OCI-LY1 (cell line): ENCODE results near the gene ATP7B.

Source experiments
- H2AFZ ChIP-seq: fragments of 200-600 bp; sonication (generic), shearing (Covaris generic); 2 replicates; pipeline ENCODE4 v1.6.0; 2014; ENCODE audit warnings: antibody characterized with exemption, mild to moderate bottlenecking, low read length
- H3F3A ChIP-seq: fragments of 200-600 bp; sonication (generic), shearing (Covaris generic); 2 replicates; pipeline ENCODE4 v1.6.0; 2014; ENCODE audit warnings: mild to moderate bottlenecking, antibody characterized with exemption, low read length, moderate library complexity; ENCODE audit not compliant: insufficient read depth
- H3K27ac ChIP-seq: fragments of 200-600 bp; sonication (generic); 2 replicates; pipeline ENCODE4 v1.5.1; 2014; ENCODE audit warnings: low read length, mixed run types, mild to moderate bottlenecking, low read depth; ENCODE audit not compliant: poor library complexity, severe bottlenecking
- H3K27me3 ChIP-seq: fragments of 200-600 bp; sonication (generic); 2 replicates; pipeline ENCODE4 v1.6.0; 2014; ENCODE audit warnings: antibody characterized with exemption, mild to moderate bottlenecking, low read length, moderate library complexity; ENCODE audit not compliant: insufficient read depth
- H3K36me3 ChIP-seq: fragments of 200-600 bp; sonication (generic); 2 replicates; pipeline ENCODE4 v1.6.1; 2014; ENCODE audit warnings: mild to moderate bottlenecking, antibody characterized with exemption, low read length, moderate library complexity, mixed read lengths; ENCODE audit not compliant: insufficient read depth
- H3K4me1 ChIP-seq: fragments of 200-600 bp; sonication (generic); 2 replicates; pipeline ENCODE4 v1.5.1; 2014; ENCODE audit warnings: mild to moderate bottlenecking, low read length, moderate library complexity; ENCODE audit not compliant: insufficient read depth, severe bottlenecking
- H3K4me2 ChIP-seq: fragments of 200-600 bp; sonication (generic), shearing (Covaris generic); 2 replicates; pipeline ENCODE4 v1.6.1; 2014; ENCODE audit warnings: low read length
- H3K4me3 ChIP-seq: fragments of 200-600 bp; sonication (generic); 2 replicates; pipeline ENCODE4 v1.5.1; 2014; ENCODE audit warnings: low read length, low read depth, mild to moderate bottlenecking, mixed read lengths; ENCODE audit not compliant: poor library complexity, severe bottlenecking
- H3K79me2 ChIP-seq: fragments of 200-600 bp; shearing (Covaris generic); 2 replicates; pipeline ENCODE4 v1.6.1; 2016; ENCODE audit warnings: mixed run types, low read length, mixed read lengths; ENCODE audit not compliant: insufficient read depth
- H3K9ac ChIP-seq: fragments of 200-600 bp; sonication (generic), shearing (Covaris generic); 2 replicates; pipeline ENCODE4 v1.6.1; 2014; ENCODE audit warnings: mild to moderate bottlenecking, low read length, mixed read lengths
- H3K9me2 ChIP-seq: fragments of 200-600 bp; sonication (generic), shearing (Covaris generic); 2 replicates; pipeline ENCODE4 v1.6.1; 2014; ENCODE audit warnings: low read depth, mild to moderate bottlenecking, low read length, mixed read lengths
- H3K9me3 ChIP-seq: fragments of 200-600 bp; shearing (Covaris generic); 2 replicates; pipeline ENCODE4 v1.6.1; 2014; ENCODE audit warnings: low read length, mixed read lengths
- H4K20me1 ChIP-seq: fragments of 200-600 bp; sonication (generic), shearing (Covaris generic); 2 replicates; pipeline ENCODE4 v1.6.0; 2016; ENCODE audit warnings: mild to moderate bottlenecking, low read length; ENCODE audit not compliant: insufficient read depth
- EZH2 ChIP-seq: fragments of 200-600 bp; sonication (generic), shearing (Covaris generic); IDR thresholded peaks from 2 replicates; pipeline ENCODE4 v1.8.0; 2017; ENCODE audit warnings: borderline replicate concordance, mixed run types, mild to moderate bottlenecking, antibody characterized with exemption, low read length, moderate library complexity, mixed read lengths
- TF ChIP-seq, protein P1 (sequence below): fragments of 200-600 bp; sonication (generic), shearing (Covaris generic); IDR thresholded peaks from 2 replicates; pipeline ENCODE4 v1.5.1; 2017; ENCODE audit warnings: mild to moderate bottlenecking, antibody characterized with exemption, low read length, moderate library complexity, mixed read lengths

Gene ATP7B

DNA sequence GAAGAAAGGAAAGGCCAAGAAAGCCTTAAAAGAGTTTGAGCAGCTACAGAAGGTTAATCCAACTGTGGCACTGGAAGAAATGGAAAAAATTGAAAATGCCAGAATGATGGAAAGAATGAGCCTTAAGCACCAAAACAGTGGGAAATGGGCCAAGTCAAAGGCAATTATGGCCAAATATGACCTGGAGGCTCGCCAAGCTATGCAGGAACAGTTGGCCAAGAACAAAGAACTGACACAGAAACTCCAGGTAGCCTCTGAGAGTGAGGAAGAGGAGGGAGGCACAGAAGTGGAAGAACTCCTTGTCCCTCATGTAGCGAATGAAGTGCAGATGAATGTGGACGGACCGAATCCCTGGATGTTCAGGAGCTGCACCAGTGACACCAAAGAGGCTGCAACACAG, 18.3 kb upstream of the ATP7B start:
- no peak overlapping the region for H3K27ac ChIP-seq
- H4K20me1 ChIP-seq = no peaks in the 10 kb centered on the region
- no peaks in the 10 kb centered on the region for H3K9me2 ChIP-seq
- H3F3A ChIP-seq = no peaks in the 10 kb centered on the region
- H3K79me2 ChIP-seq = no peaks in the 10 kb centered on the region
- H2AFZ ChIP-seq = no peak overlapping the region
- no peak overlapping the region for H3K4me2 ChIP-seq
- peaks cover 50% of the 10 kb centered on the region for H3K36me3 ChIP-seq
- TF ChIP-seq EZH2 = no peak
- TF ChIP-seq, protein P1, sequence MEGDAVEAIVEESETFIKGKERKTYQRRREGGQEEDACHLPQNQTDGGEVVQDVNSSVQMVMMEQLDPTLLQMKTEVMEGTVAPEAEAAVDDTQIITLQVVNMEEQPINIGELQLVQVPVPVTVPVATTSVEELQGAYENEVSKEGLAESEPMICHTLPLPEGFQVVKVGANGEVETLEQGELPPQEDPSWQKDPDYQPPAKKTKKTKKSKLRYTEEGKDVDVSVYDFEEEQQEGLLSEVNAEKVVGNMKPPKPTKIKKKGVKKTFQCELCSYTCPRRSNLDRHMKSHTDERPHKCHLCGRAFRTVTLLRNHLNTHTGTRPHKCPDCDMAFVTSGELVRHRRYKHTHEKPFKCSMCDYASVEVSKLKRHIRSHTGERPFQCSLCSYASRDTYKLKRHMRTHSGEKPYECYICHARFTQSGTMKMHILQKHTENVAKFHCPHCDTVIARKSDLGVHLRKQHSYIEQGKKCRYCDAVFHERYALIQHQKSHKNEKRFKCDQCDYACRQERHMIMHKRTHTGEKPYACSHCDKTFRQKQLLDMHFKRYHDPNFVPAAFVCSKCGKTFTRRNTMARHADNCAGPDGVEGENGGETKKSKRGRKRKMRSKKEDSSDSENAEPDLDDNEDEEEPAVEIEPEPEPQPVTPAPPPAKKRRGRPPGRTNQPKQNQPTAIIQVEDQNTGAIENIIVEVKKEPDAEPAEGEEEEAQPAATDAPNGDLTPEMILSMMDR = no peak
- H3K9me3 ChIP-seq = no peaks in the 10 kb centered on the region
- H3K27me3 ChIP-seq = no peaks in the 10 kb centered on the region
- no peak overlapping the region for H3K9ac ChIP-seq
- no peak overlapping the region for H3K4me3 ChIP-seq
- no peaks in the 10 kb centered on the region for H3K4me1 ChIP-seq

DNA sequence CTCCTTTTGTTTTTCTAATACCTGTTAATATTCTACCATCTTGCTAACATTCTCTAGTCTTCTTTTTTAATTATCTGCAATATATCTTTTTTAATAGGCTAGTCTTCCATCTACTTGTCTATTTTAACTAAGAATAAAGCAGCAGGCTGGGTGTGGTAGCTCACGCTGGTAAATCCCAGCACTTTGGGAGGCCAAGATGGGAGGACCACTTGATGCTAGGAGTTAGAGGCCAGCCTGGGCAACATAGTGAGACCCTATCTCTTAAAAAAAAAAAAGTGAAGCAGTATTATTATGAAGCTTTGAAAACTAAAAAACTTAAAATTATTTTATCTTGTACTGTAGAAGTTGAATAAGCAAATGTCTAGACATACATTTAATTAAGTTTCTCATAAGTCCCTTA, 16.6 kb upstream of the ATP7B start:
- Histone ChIP-seq H3K9me3 (no peaks in the 10 kb centered on the region), H3K4me3 (no peak overlapping the region), H3K9ac (no peak overlapping the region), H3K9me2 (no peaks in the 10 kb centered on the region), H3K4me2 (no peak overlapping the region), H3K27ac (no peak overlapping the region), H4K20me1 (no peaks in the 10 kb centered on the region), H3K79me2 (no peaks in the 10 kb centered on the region), H3K27me3 (no peaks in the 10 kb centered on the region), H3K36me3 (peaks cover 59% of the 10 kb centered on the region), H3K4me1 (no peaks in the 10 kb centered on the region), H2AFZ (no peak overlapping the region), H3F3A (no peaks in the 10 kb centered on the region)
- no peak for TF ChIP-seq EZH2

DNA sequence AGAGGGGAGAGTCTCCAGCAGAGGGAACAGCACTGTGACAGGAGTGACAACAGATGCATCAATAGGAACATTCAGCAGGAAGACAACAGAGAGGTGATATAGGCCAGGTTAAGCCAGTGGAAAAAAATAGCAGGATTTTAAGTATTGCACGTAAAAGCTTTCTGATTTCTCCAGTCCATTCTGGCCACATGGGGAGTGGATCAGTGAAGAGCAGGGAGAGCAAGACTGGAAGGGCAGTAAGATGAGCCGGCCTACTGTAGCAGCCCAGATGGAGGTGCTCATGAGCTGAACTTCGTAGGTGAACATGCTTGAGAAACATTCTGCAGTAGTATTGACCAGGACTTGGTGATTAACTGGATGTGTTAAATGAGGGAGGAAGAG, 15.0 kb upstream of the ATP7B start:
- no peaks in the 10 kb centered on the region for H3K27me3 ChIP-seq
- H3K4me1 ChIP-seq = no peaks in the 10 kb centered on the region
- H3K36me3 ChIP-seq = peaks cover 59% of the 10 kb centered on the region
- no peaks in the 10 kb centered on the region for H4K20me1 ChIP-seq
- TF ChIP-seq EZH2 = no peak
- TF ChIP-seq, protein P1 = no peak; the same call in 1 of the 2 replicates
- H3K4me3 ChIP-seq = no peak overlapping the region
- H3K4me2 ChIP-seq = no peak overlapping the region
- no peaks in the 10 kb centered on the region for H3K9me3 ChIP-seq
- H2AFZ ChIP-seq = no peak overlapping the region
- H3K27ac ChIP-seq = no peak overlapping the region
- H3K79me2 ChIP-seq = no peaks in the 10 kb centered on the region
- H3F3A ChIP-seq = no peaks in the 10 kb centered on the region
- H3K9ac ChIP-seq = no peak overlapping the region
- H3K9me2 ChIP-seq = no peaks in the 10 kb centered on the region

DNA sequence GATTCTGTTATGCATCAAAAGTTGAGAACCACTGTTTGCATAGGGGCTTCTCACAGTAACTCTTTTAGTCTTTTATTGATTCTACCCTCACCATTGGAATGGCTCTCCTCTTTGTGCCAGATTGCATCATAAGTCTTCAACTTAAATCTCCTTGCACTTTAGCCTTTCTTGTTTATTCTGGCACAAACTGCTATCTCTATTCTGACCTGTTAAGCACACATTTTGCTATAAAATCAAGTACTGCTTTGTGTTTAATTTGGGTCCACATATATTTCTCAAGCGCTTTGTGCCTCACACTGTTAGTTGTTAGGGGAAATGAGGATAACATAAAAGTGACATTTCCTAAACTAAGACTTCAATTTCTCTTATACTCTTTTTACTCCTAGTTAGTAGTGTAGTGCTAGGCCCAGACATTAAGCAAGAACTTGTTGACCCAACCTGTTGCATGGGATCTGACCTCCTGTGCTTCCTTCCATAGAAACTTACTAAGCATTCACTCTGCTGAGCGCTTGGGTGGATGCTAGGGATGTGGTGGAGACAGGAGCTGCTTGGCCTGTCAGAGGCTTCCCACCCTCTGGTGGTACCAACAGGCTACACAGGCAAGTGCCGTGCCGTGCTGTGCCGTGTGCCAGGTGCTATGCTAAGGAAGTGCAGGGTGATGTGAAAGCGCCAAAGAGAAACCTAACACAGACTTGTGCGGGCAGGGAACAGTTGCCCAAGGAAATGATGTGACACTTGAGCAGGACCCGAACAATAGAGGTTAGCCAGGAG, 14.4 kb upstream of the ATP7B start:
- no peaks in the 10 kb centered on the region for H3K9me3 ChIP-seq
- no peak overlapping the region for H3K27ac ChIP-seq
- no peak overlapping the region for H3K4me3 ChIP-seq
- no peaks in the 10 kb centered on the region for H3K9me2 ChIP-seq
- H3K9ac ChIP-seq = no peak overlapping the region
- no peak for TF ChIP-seq EZH2
- TF ChIP-seq, protein P1 = no peak
- H3K4me1 ChIP-seq = no peaks in the 10 kb centered on the region
- no peaks in the 10 kb centered on the region for H4K20me1 ChIP-seq
- no peaks in the 10 kb centered on the region for H3F3A ChIP-seq
- H3K27me3 ChIP-seq = no peaks in the 10 kb centered on the region
- H3K36me3 ChIP-seq = peaks cover 64% of the 10 kb centered on the region
- no peak overlapping the region for H3K4me2 ChIP-seq
- no peaks in the 10 kb centered on the region for H3K79me2 ChIP-seq
- no peak overlapping the region for H2AFZ ChIP-seq
